Neural progenitor cell (in vitro differentiated cells): ENCODE data around the gene ZNF674. TPM values are rescaled to one million over a fixed set of nuclear protein-coding genes. Genes with fewer than 3 reads are reported as not detected.
"Not testable (repeated sequence)": the region's sequence is repeated elsewhere in the genome, so short reads cannot be mapped to it uniquely, and the experiment has no call there.

Experiments used
- DNase-seq: peaks from one replicate; pipeline ENCODE4 v3.0.0-alpha.2; 2016; ENCODE audit warnings: low spot score
- H2AFZ ChIP-seq: fragments of 200-600 bp; sonication (generic); replicated peaks from 2 replicates; pipeline ENCODE4 v1.6.1; 2016; ENCODE audit warnings: antibody characterized with exemption
- H3F3A ChIP-seq: fragments of 200-600 bp; sonication (generic); 2 replicates; pipeline ENCODE4 v1.6.1; 2016; ENCODE audit warnings: antibody characterized with exemption, low read depth
- H3K27ac ChIP-seq: fragments of 200-600 bp; sonication (generic); 2 replicates; pipeline ENCODE4 v1.5.1; 2016; ENCODE audit warnings: mild to moderate bottlenecking
- H3K27me3 ChIP-seq: fragments of 200-600 bp; sonication (generic); 2 replicates; pipeline ENCODE4 v1.6.1; 2016; ENCODE audit warnings: mild to moderate bottlenecking, moderate library complexity
- H3K36me3 ChIP-seq: fragments of 200-600 bp; sonication (generic); 2 replicates; pipeline ENCODE4 v1.5.1; 2016
- H3K4me1 ChIP-seq: fragments of 200-600 bp; sonication (generic); 2 replicates; pipeline ENCODE4 v1.6.1; 2016; ENCODE audit warnings: mixed run types
- H3K4me2 ChIP-seq: fragments of 200-600 bp; sonication (generic); 2 replicates; pipeline ENCODE4 v1.6.1; 2016
- H3K4me3 ChIP-seq: fragments of 200-600 bp; sonication (generic); 2 replicates; pipeline ENCODE4 v1.5.1; 2016
- H3K79me2 ChIP-seq: fragments of 200-600 bp; sonication (generic); 2 replicates; pipeline ENCODE4 v1.6.1; 2016; ENCODE audit warnings: low read depth
- H3K9ac ChIP-seq: fragments of 200-600 bp; sonication (generic); 2 replicates; pipeline ENCODE4 v1.6.1; 2016
- H3K9me3 ChIP-seq: fragments of 200-600 bp; sonication (generic); 2 replicates; pipeline ENCODE4 v1.5.1; 2016; ENCODE audit warnings: low read depth
- H4K20me1 ChIP-seq: fragments of 200-600 bp; sonication (generic); 2 replicates; pipeline ENCODE4 v1.6.1; 2016; ENCODE audit warnings: low read depth
- H3K27ac Mint-ChIP-seq: 3 replicates; pipeline ENCODE4 v1.8.0; 2021; ENCODE audit warnings: mixed read lengths
- H3K27me3 Mint-ChIP-seq: 2 replicates; pipeline ENCODE4 v1.8.0; 2022; ENCODE audit warnings: low read depth, mild to moderate bottlenecking, inconsistent platforms, moderate library complexity, mixed read lengths; ENCODE audit not compliant: insufficient read depth
- H3K36me3 Mint-ChIP-seq: 3 replicates; pipeline ENCODE4 v1.8.0; 2021; ENCODE audit warnings: mixed read lengths
- H3K4me1 Mint-ChIP-seq: 3 replicates; pipeline ENCODE4 v1.8.0; 2021; ENCODE audit warnings: mixed read lengths
- H3K4me3 Mint-ChIP-seq: 3 replicates; pipeline ENCODE4 v1.8.0; 2021; ENCODE audit warnings: mild to moderate bottlenecking, moderate library complexity, mixed read lengths
- H3K9me3 Mint-ChIP-seq: 3 replicates; pipeline ENCODE4 v1.8.0; 2020; ENCODE audit warnings: mixed read lengths
- EZH2 ChIP-seq: fragments of 200-600 bp; sonication (generic); IDR thresholded peaks from 2 replicates; pipeline ENCODE4 v1.6.1; 2017; ENCODE audit warnings: antibody characterized with exemption, mild to moderate bottlenecking, moderate library complexity
- EZH2phosphoT487 ChIP-seq: fragments of 200-600 bp; sonication (generic); IDR thresholded peaks from 2 replicates; pipeline ENCODE4 v1.6.1; 2017; ENCODE audit warnings: antibody characterized with exemption
- total RNA-seq: library from RNA; depleted of rRNA; stranded (reverse); fragments of >200 nt; gene quantifications from 2 replicates; pipeline ENCODE4 v1.2.3, GENCODE V29; 2015; ENCODE audit warnings: low replicate concordance
- TF ChIP-seq, protein P1 (sequence below): fragments of 200-600 bp; sonication (generic); IDR thresholded peaks from 2 replicates; pipeline ENCODE4 v1.5.1; 2017; ENCODE audit warnings: antibody characterized with exemption, mild to moderate bottlenecking

ZNF674 gene
- total RNA-seq, 1 donor from 2014 or later = 3.9 TPM

DNA sequence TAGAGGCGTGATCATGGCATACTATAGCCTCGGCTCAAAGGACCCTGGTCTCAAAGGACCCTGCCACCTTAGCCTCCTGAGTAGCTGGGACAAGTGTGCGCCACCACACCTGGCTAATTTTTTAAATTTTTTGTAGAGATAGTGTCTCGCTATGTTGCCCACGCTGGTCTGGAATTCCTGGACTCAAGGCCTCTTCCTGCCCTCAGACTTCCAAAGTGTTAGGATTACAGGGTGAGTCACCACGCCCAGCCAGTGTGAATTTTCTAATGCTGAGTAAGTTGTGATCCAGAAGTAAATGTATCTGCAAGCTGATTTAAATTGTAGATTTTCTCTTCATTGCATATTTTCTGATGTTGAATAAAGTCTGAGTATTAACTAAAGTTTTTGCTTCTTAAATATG, 2.6 kb upstream of the ZNF674 start:
- no peak for DNase-seq
- peaks cover 6% of the 10 kb centered on the region for H3K36me3 Mint-ChIP-seq
- peaks cover 3% of the 10 kb centered on the region for H4K20me1 ChIP-seq
- H3K9ac ChIP-seq = no peak overlapping the region
- H3K27me3 ChIP-seq = no peaks in the 10 kb centered on the region
- peaks cover 2% of the 10 kb centered on the region for H3K27me3 Mint-ChIP-seq
- no peaks in the 10 kb centered on the region for H3F3A ChIP-seq
- H3K27ac ChIP-seq = no peak overlapping the region
- no peak overlapping the region for H3K4me3 ChIP-seq
- H3K36me3 ChIP-seq = no peaks in the 10 kb centered on the region
- H3K9me3 ChIP-seq = no peaks in the 10 kb centered on the region
- H3K4me2 ChIP-seq = no peak overlapping the region
- no peak overlapping the region for H3K4me3 Mint-ChIP-seq
- peaks cover 5% of the 10 kb centered on the region for H3K9me3 Mint-ChIP-seq
- H3K27ac Mint-ChIP-seq = no peak overlapping the region
- TF ChIP-seq, protein P1, sequence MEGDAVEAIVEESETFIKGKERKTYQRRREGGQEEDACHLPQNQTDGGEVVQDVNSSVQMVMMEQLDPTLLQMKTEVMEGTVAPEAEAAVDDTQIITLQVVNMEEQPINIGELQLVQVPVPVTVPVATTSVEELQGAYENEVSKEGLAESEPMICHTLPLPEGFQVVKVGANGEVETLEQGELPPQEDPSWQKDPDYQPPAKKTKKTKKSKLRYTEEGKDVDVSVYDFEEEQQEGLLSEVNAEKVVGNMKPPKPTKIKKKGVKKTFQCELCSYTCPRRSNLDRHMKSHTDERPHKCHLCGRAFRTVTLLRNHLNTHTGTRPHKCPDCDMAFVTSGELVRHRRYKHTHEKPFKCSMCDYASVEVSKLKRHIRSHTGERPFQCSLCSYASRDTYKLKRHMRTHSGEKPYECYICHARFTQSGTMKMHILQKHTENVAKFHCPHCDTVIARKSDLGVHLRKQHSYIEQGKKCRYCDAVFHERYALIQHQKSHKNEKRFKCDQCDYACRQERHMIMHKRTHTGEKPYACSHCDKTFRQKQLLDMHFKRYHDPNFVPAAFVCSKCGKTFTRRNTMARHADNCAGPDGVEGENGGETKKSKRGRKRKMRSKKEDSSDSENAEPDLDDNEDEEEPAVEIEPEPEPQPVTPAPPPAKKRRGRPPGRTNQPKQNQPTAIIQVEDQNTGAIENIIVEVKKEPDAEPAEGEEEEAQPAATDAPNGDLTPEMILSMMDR = no peak
- TF ChIP-seq EZH2 (no peak), EZH2phosphoT487 (no peak)
- no peak overlapping the region for H2AFZ ChIP-seq
- peaks cover 10% of the 10 kb centered on the region for H3K4me1 Mint-ChIP-seq
- H3K79me2 ChIP-seq = peaks cover 45% of the 10 kb centered on the region
- H3K4me1 ChIP-seq = no peaks in the 10 kb centered on the region

DNA sequence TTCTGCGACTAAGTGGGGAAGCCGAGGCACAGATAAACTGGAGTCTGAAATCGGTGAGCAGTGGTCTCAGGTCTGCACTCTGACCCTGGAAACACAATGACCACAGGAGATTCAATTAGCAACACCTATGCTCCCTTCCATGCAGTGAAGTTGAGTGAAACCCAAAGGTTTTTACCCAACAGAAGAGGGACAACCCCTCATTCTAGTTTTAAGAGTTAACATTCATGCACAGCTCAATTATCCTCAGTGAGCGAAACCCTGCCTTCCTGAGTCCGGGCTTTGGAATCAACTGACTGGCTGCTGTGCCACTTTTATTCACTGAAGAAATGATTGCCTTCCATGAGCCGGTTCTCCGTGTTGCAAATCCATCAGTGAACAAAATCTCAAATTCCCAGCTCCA, 694 bp downstream of the ZNF674 start:
- H3K9ac ChIP-seq = peak overlapping the region; percentile 45
- peak overlapping the region; percentile 65 for H2AFZ ChIP-seq
- H3K36me3 ChIP-seq, H3F3A ChIP-seq, DNase-seq, H3K9me3 ChIP-seq, H3K4me1 ChIP-seq, H3K4me1 Mint-ChIP-seq, H3K27ac ChIP-seq, H3K27me3 Mint-ChIP-seq, H3K36me3 Mint-ChIP-seq, H4K20me1 ChIP-seq, H3K9me3 Mint-ChIP-seq, H3K27me3 ChIP-seq, H3K27ac Mint-ChIP-seq: not testable (repeated sequence)
- peak overlapping the region; percentile 71 for H3K4me3 ChIP-seq
- H3K4me3 Mint-ChIP-seq = peak overlapping the region; percentile 98
- H3K79me2 ChIP-seq = peaks cover 45% of the 10 kb centered on the region
- peak overlapping the region; percentile 82 for H3K4me2 ChIP-seq

DNA sequence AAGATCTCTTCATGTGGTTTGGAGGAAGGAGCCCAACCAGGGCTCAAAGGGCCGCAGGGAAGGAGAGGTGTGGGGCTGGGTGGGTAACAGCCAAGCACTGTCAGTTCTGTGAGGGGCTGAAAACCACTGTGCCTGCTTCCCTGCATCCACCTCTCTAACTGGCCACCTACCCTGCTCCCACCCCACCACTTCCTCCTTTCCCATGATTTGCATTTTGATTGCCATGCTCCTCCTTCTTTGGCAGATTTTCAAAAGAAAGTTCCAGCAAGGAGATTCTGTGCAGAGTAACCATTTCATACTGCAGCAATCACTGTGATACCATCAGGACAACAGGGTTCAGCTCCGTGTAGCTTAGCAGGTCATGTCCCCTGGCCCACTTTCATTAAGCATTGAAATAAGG, 1.8 kb downstream of the ZNF674 start:
- Histone ChIP-seq H3K4me2 (no peak overlapping the region), H3F3A (no peaks in the 10 kb centered on the region), H3K9me3 (no peaks in the 10 kb centered on the region), H3K27ac (no peak overlapping the region), H3K79me2 (peaks cover 42% of the 10 kb centered on the region), H3K4me3 (no peak overlapping the region), H2AFZ (no peak overlapping the region), H3K9ac (no peak overlapping the region), H3K36me3 (no peaks in the 10 kb centered on the region), H3K27me3 (no peaks in the 10 kb centered on the region), H3K4me1 (no peaks in the 10 kb centered on the region), H4K20me1 (peaks cover 3% of the 10 kb centered on the region)
- TF ChIP-seq EZH2phosphoT487 (no peak), EZH2 (no peak)
- TF ChIP-seq, protein P1 = no peak
- Mint-ChIP-seq H3K9me3 (peaks cover 2% of the 10 kb centered on the region), H3K27ac (no peak overlapping the region), H3K27me3 (no peaks in the 10 kb centered on the region), H3K36me3 (no peaks in the 10 kb centered on the region), H3K4me1 (peaks cover 10% of the 10 kb centered on the region), H3K4me3 (no peak overlapping the region)
- no peak for DNase-seq

DNA sequence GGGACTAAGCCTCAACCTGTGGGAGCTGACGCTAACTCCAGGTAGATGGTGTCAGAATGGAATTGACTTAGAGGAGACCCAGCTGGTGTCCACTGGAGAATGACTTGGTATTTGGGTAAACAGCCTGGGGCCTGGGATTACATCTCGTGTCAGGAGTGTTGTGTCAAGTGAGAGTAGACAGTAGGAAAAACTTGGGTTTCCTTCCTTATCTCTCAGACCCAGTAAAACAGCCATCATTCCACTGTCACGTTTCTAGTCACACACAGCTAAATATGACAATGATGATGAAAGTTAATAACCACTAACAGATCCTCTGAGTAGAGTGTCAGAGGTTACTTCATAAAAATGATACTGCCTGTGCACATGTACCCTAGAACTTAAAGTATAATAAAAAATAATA, 13.8 kb downstream of the ZNF674 start:
- H3K4me1 Mint-ChIP-seq = no peaks in the 10 kb centered on the region
- no peak overlapping the region for H3K27ac Mint-ChIP-seq
- DNase-seq = no peak
- H3K36me3 ChIP-seq = no peaks in the 10 kb centered on the region
- H3K27ac ChIP-seq = no peak overlapping the region
- H3K4me1 ChIP-seq = no peaks in the 10 kb centered on the region
- no peak overlapping the region for H3K4me3 Mint-ChIP-seq
- H3K9me3 ChIP-seq = peaks cover 5% of the 10 kb centered on the region
- peaks cover 2% of the 10 kb centered on the region for H3K27me3 Mint-ChIP-seq
- TF ChIP-seq EZH2phosphoT487 (no peak), EZH2 (no peak)
- TF ChIP-seq, protein P1 = no peak
- no peaks in the 10 kb centered on the region for H3K36me3 Mint-ChIP-seq
- no peak overlapping the region for H2AFZ ChIP-seq
- no peaks in the 10 kb centered on the region for H4K20me1 ChIP-seq
- no peaks in the 10 kb centered on the region for H3F3A ChIP-seq
- peaks cover 6% of the 10 kb centered on the region for H3K9me3 Mint-ChIP-seq
- H3K4me3 ChIP-seq = no peak overlapping the region
- no peak overlapping the region for H3K4me2 ChIP-seq
- no peaks in the 10 kb centered on the region for H3K79me2 ChIP-seq
- no peaks in the 10 kb centered on the region for H3K27me3 ChIP-seq
- no peak overlapping the region for H3K9ac ChIP-seq

DNA sequence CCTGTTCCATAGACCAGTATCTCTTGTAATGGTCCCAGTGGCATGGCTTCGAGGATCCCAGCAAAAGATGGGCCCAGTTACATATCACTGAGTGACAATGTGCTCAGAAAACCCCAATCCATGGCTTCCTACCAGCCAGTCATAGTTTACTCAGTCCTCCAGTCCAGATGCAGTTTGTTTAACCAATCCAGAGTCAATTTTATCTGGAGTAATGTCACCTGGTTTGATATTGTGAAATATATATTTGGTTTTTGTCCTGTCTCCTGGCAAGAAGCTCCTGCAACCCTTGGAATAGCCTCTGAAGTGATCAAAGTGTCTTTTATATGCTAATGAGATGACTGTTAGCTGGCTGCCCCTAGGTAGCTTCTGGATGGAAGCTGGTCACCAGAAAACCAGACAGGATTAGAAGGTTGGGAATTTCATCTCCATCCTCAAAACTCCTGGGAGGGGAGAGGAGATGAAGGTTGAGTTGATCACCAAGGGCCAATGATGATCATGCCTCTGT, 14.8 kb downstream of the ZNF674 start:
- not testable (repeated sequence) for H2AFZ ChIP-seq, H3K36me3 Mint-ChIP-seq, H3K4me1 Mint-ChIP-seq, H3K4me3 Mint-ChIP-seq, H3K27ac Mint-ChIP-seq, H4K20me1 ChIP-seq, H3K36me3 ChIP-seq, H3K27me3 Mint-ChIP-seq, DNase-seq, H3F3A ChIP-seq, H3K4me1 ChIP-seq, H3K4me2 ChIP-seq, H3K79me2 ChIP-seq, H3K4me3 ChIP-seq, H3K9me3 Mint-ChIP-seq, H3K27ac ChIP-seq, H3K9ac ChIP-seq, H3K27me3 ChIP-seq, H3K9me3 ChIP-seq

DNA sequence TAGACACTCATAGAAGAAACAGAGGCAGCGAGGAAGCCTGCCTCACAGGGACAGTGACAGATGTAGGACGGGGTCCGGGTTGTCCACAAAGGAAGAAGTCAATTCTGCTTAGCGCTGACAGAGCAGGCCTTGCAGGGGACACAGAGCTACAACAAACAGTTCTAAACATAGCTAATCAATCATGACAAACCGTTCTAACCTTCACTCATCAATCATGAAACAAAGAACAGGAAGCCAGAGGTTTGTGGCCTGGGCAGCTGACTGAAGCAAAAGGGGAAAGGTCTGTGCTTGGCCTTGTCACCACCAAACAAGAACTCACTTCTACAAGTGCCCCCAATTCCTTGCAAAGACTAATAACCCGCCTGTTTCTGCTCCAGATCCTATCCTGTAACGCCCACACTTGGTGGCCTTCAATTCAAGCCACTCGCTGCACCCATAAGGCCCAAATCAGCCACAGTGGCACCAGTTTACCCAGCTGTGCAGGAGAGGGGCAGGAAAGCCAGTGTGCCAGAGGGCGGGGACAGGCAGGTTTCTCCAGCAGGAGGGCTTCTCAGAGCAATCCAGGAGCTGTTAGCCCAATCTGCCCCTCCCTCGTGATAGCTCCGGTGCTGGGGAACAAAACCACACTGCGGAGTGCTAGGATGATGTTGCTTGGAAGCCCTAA, 15.3 kb downstream of the ZNF674 start:
- not testable (repeated sequence) for H3K4me1 Mint-ChIP-seq, H3K36me3 Mint-ChIP-seq, H3K9me3 Mint-ChIP-seq, H3K4me2 ChIP-seq, H3K9ac ChIP-seq, H3K27ac Mint-ChIP-seq, DNase-seq, H3K79me2 ChIP-seq, H3K36me3 ChIP-seq, H3K4me3 Mint-ChIP-seq, H3K27me3 ChIP-seq, H3K9me3 ChIP-seq, H4K20me1 ChIP-seq, H3K4me1 ChIP-seq, H3K4me3 ChIP-seq, H3K27ac ChIP-seq, H3K27me3 Mint-ChIP-seq, H3F3A ChIP-seq, H2AFZ ChIP-seq
